GM12872 (cell line): ENCODE measurements around the gene CGB1.

Experiments
- CTCF ChIP-seq: IDR thresholded peaks from 3 replicates; pipeline ENCODE4 v1.5.1; 2011; ENCODE audit warnings: low read depth, mild to moderate bottlenecking, low read length, moderate library complexity; ENCODE audit not compliant: insufficient read depth

Gene CGB1

GRCh38 chr19:48991873-48992580, 44.7 kb downstream of the CGB1 start:
- TF ChIP-seq CTCF, result no peak

- no peak for TF ChIP-seq CTCF
Observed at GRCh38 chr19:48991011-48991609, 45.6 kb downstream of the CGB1 start.

GRCh38 chr19:48990400-48990799, 46.3 kb downstream of the CGB1 start:
- TF ChIP-seq CTCF, result no peak

GRCh38 chr19:48989701-48990291, 46.9 kb downstream of the CGB1 start:
- no peak for TF ChIP-seq CTCF

GRCh38 chr19:48988860-48989259, 47.8 kb downstream of the CGB1 start:
- TF ChIP-seq CTCF, result no peak

- no peak for TF ChIP-seq CTCF
Observed at GRCh38 chr19:48988286-48988685, 48.4 kb downstream of the CGB1 start.

- no peak for TF ChIP-seq CTCF
Observed at GRCh38 chr19:48987323-48987722, 49.4 kb downstream of the CGB1 start.
